Caco-2 (cell line): ENCODE results near the gene APMAP. TPM values are rescaled to one million over a fixed set of nuclear protein-coding genes. Genes with fewer than 3 reads are reported as not detected.

Experiments used
- BruUV-seq: library from RNA; stranded (reverse); fragments of 400-500 nt; replicated peaks from 2 replicates; lab custom pipeline; 2021; lab: Mats Ljungman, UMichigan
- CTCF ChIA-PET: fragments of 300-600 bp; sonication (Branson Sonifier 250); formaldehyde crosslinking; loops from one replicate; lab custom pipeline; 2022; ENCODE audit warnings: antibody characterized with exemption; lab: Charles Lee
- POLR2A ChIA-PET: fragments of 300-600 bp; sonication (Branson Sonifier 250); formaldehyde crosslinking; loops from one replicate; lab custom pipeline; 2022; ENCODE audit warnings: antibody characterized with exemption; lab: Charles Lee
- DNase-seq, 2 experiments: peaks; one replicate each; pipeline versions ENCODE4 v3.0.0 to v3.0.0-alpha.2; 2020 to 2022
- H3K27me3 ChIP-seq: replicated peaks from 2 replicates; pipeline ENCODE4 v1.6.0; 2011; ENCODE audit warnings: low read length; ENCODE audit not compliant: control insufficient read depth, insufficient read depth
- H3K36me3 ChIP-seq: 2 replicates; pipeline ENCODE4 v1.5.1; 2011; ENCODE audit warnings: low read length; ENCODE audit not compliant: control insufficient read depth, insufficient read depth
- H3K4me1 ChIP-seq: fragments of 250-450 bp; sonication (Bioruptor Pico); 2 replicates; pipeline ENCODE4 v1.5.1; 2020; ENCODE audit warnings: mild to moderate bottlenecking
- H3K4me3 ChIP-seq: 2 replicates; pipeline ENCODE4 v1.5.1; 2011; ENCODE audit warnings: low read depth, mild to moderate bottlenecking, control low read depth, low read length
- H3K9me3 ChIP-seq: fragments of 250-450 bp; sonication (Bioruptor Pico); 2 replicates; pipeline ENCODE4 v1.5.1; 2020; ENCODE audit warnings: mild to moderate bottlenecking, moderate library complexity
- H3K27ac Mint-ChIP-seq: one replicate; pipeline ENCODE4 v1.8.0; 2022; ENCODE audit warnings: mixed read lengths; ENCODE audit not compliant: unreplicated experiment
- H3K27me3 Mint-ChIP-seq: one replicate; pipeline ENCODE4 v1.8.0; 2022; ENCODE audit warnings: mixed read lengths; ENCODE audit not compliant: insufficient read depth, unreplicated experiment
- H3K36me3 Mint-ChIP-seq: one replicate; pipeline ENCODE4 v1.8.0; 2022; ENCODE audit warnings: mild to moderate bottlenecking, mixed read lengths; ENCODE audit not compliant: insufficient read depth, unreplicated experiment
- H3K4me1 Mint-ChIP-seq: one replicate; pipeline ENCODE4 v1.8.0; 2022; ENCODE audit warnings: low read depth, mixed read lengths; ENCODE audit not compliant: unreplicated experiment
- H3K4me3 Mint-ChIP-seq: one replicate; pipeline ENCODE4 v1.8.0; 2022; ENCODE audit warnings: mild to moderate bottlenecking, moderate library complexity, mixed read lengths; ENCODE audit not compliant: unreplicated experiment
- H3K9me3 Mint-ChIP-seq: one replicate; pipeline ENCODE4 v1.8.0; 2022; ENCODE audit warnings: mixed read lengths; ENCODE audit not compliant: unreplicated experiment
- CTCF ChIP-seq, 2 experiments: fragments of 200-600 bp in 1 of 2; IDR thresholded peaks; 1 replicate in 1 of 2; 2 replicates in 1 of 2; pipeline versions ENCODE4 v1.5.1 to v1.8.0; 2011 to 2022; ENCODE audit warnings: antibody characterized with exemption in 1 of 2, control low read depth in 1 of 2, inconsistent platforms in 1 of 2, low read depth in 1 of 2, low read length in 1 of 2, mild to moderate bottlenecking in 1 of 2, moderate library complexity in 1 of 2; ENCODE audit not compliant: insufficient read depth in 1 of 2, severe bottlenecking in 1 of 2, unreplicated experiment in 1 of 2
- intact Hi-C: fragments of 100-400 bp; cut with micrococcal nuclease; formaldehyde crosslinking; loops from one replicate; pipeline ENCODE4 v1.10.0; 2022; ENCODE audit not compliant: unreplicated experiment
- total RNA-seq: library from RNA; stranded (reverse); gene quantifications from 2 replicates; pipeline ENCODE4 v1.2.3, GENCODE V29; 2022

APMAP gene
- total RNA-seq, 1 experiment from 2014 or later: 138 TPM

GRCh38 chr20:25011831-25012241 is 19.3 kb upstream of the APMAP start:
- Mint-ChIP-seq H3K36me3 (peaks cover 45% of the 10 kb centered on the region), H3K27ac (no peak overlapping the region), H3K4me3 (no peak overlapping the region), H3K9me3 (no peaks in the 10 kb centered on the region), H3K4me1 (peaks cover 6% of the 10 kb centered on the region), H3K27me3 (no peaks in the 10 kb centered on the region)
- H3K36me3 ChIP-seq: peaks cover 1% of the 10 kb centered on the region
- no peaks in the 10 kb centered on the region for H3K9me3 ChIP-seq
- intact Hi-C loops: no loop called here
- POLR2A ChIA-PET: no interaction called here
- CTCF ChIA-PET: no interaction called here
- no peak for TF ChIP-seq CTCF (IDR thresholded peaks at IDR 0.05; ENCODE audit: insufficient read depth in 1 of 2, low read depth in 1 of 2, low read length in 1 of 2, severe bottlenecking in 1 of 2, unreplicated experiment in 1 of 2)
- BruUV-seq: no TSS peak
- H3K4me3 ChIP-seq: no peak overlapping the region
- H3K27me3 ChIP-seq: no peaks in the 10 kb centered on the region
- no peak for DNase-seq
- peaks cover 6% of the 10 kb centered on the region for H3K4me1 ChIP-seq

- ChIA-PET POLR2A (no interaction called here), CTCF (no interaction called here)
- intact Hi-C loops: no loop called here
- DNase-seq: peak in 1 of 2 experiments; percentile 6
- Histone ChIP-seq H3K36me3 (peaks cover 1% of the 10 kb centered on the region), H3K27me3 (no peaks in the 10 kb centered on the region), H3K4me3 (no peak overlapping the region), H3K4me1 (peaks cover under 1% of the 10 kb centered on the region), H3K9me3 (no peaks in the 10 kb centered on the region)
- Mint-ChIP-seq H3K27ac (no peak overlapping the region), H3K4me1 (peaks cover under 1% of the 10 kb centered on the region), H3K27me3 (no peaks in the 10 kb centered on the region), H3K36me3 (peaks cover 51% of the 10 kb centered on the region), H3K9me3 (no peaks in the 10 kb centered on the region), H3K4me3 (no peak overlapping the region)
- no peak for TF ChIP-seq CTCF (IDR thresholded peaks at IDR 0.05; ENCODE audit: insufficient read depth in 1 of 2, low read depth in 1 of 2, low read length in 1 of 2, severe bottlenecking in 1 of 2, unreplicated experiment in 1 of 2)
- no TSS peak for BruUV-seq
Measured at GRCh38 chr20:25011261-25011660, 18.7 kb upstream of the APMAP start.

GRCh38 chr20:25009218-25010145 is 16.9 kb upstream of the APMAP start:
- Histone ChIP-seq H3K4me1 (no peaks in the 10 kb centered on the region), H3K9me3 (no peaks in the 10 kb centered on the region), H3K36me3 (peaks cover 1% of the 10 kb centered on the region), H3K4me3 (no peak overlapping the region), H3K27me3 (no peaks in the 10 kb centered on the region)
- peak in 1 of 2 experiments; percentile 23 for DNase-seq
- H3K4me1 Mint-ChIP-seq: no peaks in the 10 kb centered on the region
- H3K36me3 Mint-ChIP-seq: peaks cover 43% of the 10 kb centered on the region
- H3K27me3 Mint-ChIP-seq: no peaks in the 10 kb centered on the region
- intact Hi-C loops: no loop called here
- no TSS peak for BruUV-seq
- CTCF ChIA-PET: interaction anchor here (1.3 kb wide), 1 partner anchor 16 kb away, joined by 3 read pairs; no protein-coding TSS in a partner anchor
- H3K4me3 Mint-ChIP-seq: no peak overlapping the region
- H3K9me3 Mint-ChIP-seq: no peaks in the 10 kb centered on the region
- TF ChIP-seq CTCF (IDR thresholded peaks at IDR 0.05; ENCODE audit: insufficient read depth in 1 of 2, low read depth in 1 of 2, low read length in 1 of 2, severe bottlenecking in 1 of 2, unreplicated experiment in 1 of 2): no peak
- no peak overlapping the region for H3K27ac Mint-ChIP-seq
- POLR2A ChIA-PET: no interaction called here
